Vagina (tissue), 2 donors: ENCODE results near the gene GNAI2.

Source experiments
- POLR2A ChIP-seq, 2 donors: fragments of 450-650 bp; IDR thresholded peaks; one replicate each; pipeline ENCODE4 v1.6.1; 2017; ENCODE audit warnings: antibody characterized with exemption in 2 of 2, mild to moderate bottlenecking in 2 of 2, moderate library complexity in 2 of 2
- POLR2AphosphoS5 ChIP-seq, 2 donors: sonication (generic); formaldehyde crosslinking; IDR thresholded peaks; one replicate each; pipeline ENCODE4 v1.9.0; 2017; ENCODE audit warnings: antibody characterized with exemption in 2 of 2, mild to moderate bottlenecking in 2 of 2, low read depth in 1 of 2; ENCODE audit not compliant: insufficient read depth in 1 of 2
- TF ChIP-seq, protein P1 (sequence below), 3 experiments: fragments of 450-650 bp in 2 of 3; fragments of 200-600 bp in 1 of 3; sonication (generic) in 1 of 3; IDR thresholded peaks; one replicate each; pipeline ENCODE4 v1.5.1; 2017 to 2019; ENCODE audit warnings: antibody characterized with exemption in 3 of 3, mild to moderate bottlenecking in 2 of 3, moderate library complexity in 2 of 3

- TF ChIP-seq, protein P1, sequence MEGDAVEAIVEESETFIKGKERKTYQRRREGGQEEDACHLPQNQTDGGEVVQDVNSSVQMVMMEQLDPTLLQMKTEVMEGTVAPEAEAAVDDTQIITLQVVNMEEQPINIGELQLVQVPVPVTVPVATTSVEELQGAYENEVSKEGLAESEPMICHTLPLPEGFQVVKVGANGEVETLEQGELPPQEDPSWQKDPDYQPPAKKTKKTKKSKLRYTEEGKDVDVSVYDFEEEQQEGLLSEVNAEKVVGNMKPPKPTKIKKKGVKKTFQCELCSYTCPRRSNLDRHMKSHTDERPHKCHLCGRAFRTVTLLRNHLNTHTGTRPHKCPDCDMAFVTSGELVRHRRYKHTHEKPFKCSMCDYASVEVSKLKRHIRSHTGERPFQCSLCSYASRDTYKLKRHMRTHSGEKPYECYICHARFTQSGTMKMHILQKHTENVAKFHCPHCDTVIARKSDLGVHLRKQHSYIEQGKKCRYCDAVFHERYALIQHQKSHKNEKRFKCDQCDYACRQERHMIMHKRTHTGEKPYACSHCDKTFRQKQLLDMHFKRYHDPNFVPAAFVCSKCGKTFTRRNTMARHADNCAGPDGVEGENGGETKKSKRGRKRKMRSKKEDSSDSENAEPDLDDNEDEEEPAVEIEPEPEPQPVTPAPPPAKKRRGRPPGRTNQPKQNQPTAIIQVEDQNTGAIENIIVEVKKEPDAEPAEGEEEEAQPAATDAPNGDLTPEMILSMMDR (IDR thresholded peaks at IDR 0.05): no peak
- TF ChIP-seq POLR2A (IDR thresholded peaks at IDR 0.05) (no peak), POLR2AphosphoS5 (IDR thresholded peaks at IDR 0.05; ENCODE audit: insufficient read depth in 1 of 2, low read depth in 1 of 2) (no peak)
Observed at GRCh38 chr3:50194903-50195500, 41.0 kb upstream of the GNAI2 start.
